GM20431 (cell line): ENCODE data around the gene PDIA5.

Experiments
- in situ Hi-C: fragments of 300-500 bp; cut with MseI, MboI; formaldehyde crosslinking; loops from one replicate; pipeline ENCODE4 v1.15.0; 2020; ENCODE audit warnings: low sequenced_read_pairs; ENCODE audit not compliant: unreplicated experiment

Gene PDIA5

GRCh38 chr3:123157598-123158287, 90.9 kb downstream of the PDIA5 start:
- in situ Hi-C loops: no loop called here

DNA sequence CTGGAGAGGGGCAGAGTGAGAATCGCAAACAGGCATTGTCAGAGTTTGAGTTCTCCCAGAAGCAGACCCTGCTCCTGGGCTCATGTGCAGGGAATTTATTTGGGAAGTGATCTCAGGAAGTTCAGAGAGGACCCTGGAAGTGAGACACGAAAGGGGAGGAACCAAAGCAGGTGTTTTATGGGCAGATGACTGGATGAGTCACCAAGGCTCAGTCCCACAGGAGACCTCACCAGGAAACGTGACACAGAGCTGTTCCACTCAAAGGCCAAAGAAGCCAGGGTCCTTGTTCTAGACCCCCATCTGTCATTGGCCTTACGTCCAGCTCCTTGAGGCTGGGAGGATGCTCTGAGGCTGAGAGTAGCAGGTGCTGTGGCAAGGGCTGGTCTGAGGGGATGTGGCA, 91.5 kb downstream of the PDIA5 start:
- in situ Hi-C loops: no loop called here

DNA sequence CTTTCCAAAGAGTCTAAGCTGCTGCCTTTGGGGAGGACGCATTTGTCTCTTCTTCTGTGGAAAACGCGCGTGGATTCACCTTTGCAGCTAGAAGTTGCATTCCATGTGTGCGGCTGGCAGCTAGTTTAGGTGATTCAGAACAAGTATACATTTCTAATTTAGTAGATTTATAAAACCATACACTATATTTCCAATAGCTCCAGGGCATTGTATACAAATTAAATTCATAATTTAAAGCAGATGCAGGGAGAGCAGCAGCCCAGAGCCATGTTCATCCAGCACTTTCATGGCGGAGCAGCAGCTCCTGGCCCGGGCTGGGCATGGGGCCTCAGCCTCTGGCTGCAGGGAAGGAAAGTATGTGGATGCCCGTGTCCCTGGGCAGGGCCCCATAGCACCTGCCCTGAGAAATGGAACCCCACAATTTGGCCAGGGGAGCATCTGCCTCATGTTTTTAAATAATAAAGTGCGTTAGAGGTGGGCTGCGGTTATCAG, 92.1 kb downstream of the PDIA5 start:
- in situ Hi-C loops: no loop called here

GRCh38 chr3:123159926-123160635, 93.3 kb downstream of the PDIA5 start:
- in situ Hi-C loops: no loop called here

GRCh38 chr3:123161167-123161566, 94.3 kb downstream of the PDIA5 start:
- in situ Hi-C loops: no loop called here

DNA sequence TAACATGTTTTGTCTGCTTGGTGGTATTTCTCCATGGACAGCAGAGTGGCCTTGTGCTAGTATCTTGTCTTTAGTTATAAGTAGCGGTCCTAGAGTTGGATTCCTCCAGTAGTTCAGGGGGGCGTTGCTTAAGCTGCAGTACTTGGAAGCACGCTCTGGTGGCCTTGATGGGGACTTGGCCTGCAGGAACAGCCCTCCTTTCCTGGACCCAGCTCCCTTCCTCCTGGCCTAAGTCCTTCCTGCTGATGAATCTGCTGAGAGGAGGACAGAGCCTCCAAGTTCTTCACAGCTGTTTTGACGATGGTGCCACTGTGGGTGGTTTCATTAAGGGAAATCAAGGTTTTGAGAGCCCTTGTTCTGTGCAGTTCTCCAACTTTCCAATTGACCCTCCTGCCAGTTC, 96.3 kb downstream of the PDIA5 start:
- in situ Hi-C loops: no loop called here

GRCh38 chr3:123165163-123165562, 98.3 kb downstream of the PDIA5 start:
- in situ Hi-C loops: no loop called here

GRCh38 chr3:123167686-123168085, 100.9 kb downstream of the PDIA5 start:
- in situ Hi-C loops: no loop called here

DNA sequence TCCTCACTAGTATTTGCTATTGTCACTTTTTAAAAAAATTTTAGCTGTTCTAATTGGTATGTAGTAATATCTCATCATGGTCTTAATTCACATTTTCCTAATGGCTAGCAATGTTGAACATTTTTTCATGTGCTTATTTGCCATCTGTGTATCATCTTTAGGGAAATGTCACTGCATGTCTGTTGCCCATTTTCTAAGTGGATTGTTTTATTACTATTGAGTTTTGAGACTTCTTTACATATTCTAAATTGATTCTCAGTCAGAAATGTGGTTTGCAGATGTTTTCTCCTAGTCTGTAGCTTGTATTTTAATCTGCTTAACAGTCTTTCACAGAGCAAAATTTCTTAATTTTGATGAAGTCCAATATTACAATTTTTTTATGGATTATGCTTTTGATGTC, 101.3 kb downstream of the PDIA5 start:
- in situ Hi-C loops: no loop called here

DNA sequence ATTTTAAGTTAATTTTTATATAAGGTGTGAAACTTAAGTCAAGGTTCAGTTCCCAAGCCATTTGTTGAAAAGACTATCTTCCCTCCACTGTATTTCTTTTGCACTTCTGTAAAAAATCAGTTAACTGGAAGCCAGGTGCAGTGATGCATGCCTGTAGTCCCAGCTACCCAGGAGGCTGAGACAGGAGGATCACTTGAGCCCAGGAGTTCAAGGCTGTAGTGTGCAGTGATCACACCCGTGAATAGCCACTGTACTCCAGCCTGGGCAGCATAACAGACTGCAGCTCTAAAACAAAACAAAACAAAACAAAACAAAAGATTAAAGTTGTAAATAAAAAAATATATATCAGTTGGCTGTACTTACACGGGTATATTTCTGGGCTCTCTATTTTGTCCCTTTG, 101.8 kb downstream of the PDIA5 start:
- in situ Hi-C loops: no loop called here

GRCh38 chr3:123169492-123169929, 102.7 kb downstream of the PDIA5 start:
- in situ Hi-C loops: no loop called here

DNA sequence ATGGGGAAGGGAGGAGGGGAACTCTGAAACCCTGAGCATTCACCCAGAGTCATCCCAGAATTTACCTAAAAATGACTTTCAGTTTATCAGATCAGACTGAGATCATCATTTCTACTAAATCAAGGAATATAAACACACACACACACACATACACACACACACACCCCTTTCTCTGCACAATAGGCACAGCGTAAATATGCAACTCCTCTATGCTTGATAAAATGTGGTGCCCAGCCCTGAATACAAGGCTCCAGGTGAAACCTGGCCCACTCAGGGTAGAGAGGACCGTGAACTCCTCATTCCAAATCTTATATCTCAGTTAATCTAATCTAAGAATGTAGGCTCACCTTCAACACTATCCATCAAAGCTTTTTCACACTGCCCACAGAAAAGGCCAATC, 103.1 kb downstream of the PDIA5 start:
- in situ Hi-C loops: no loop called here

DNA sequence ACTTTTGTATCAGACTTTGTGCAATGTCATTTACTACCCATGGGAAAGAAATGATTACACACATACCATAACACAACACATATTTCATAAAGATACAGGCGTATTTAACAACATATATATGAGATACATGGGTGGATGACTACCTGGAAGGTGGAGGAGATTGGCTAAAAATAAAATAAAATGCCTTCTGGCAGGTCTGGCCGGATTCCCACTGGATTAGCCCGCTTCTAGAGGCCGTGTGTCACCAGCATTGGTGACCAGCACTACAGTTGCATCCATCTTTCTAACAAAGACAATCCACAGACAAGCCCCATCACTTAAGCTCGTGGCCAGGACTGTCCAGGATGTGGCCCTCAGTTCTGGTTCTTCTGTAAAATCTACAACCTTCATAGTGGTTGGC, 114.0 kb downstream of the PDIA5 start:
- in situ Hi-C loops: no loop called here

- in situ Hi-C loops: no loop called here
Measured at GRCh38 chr3:123186695-123187094, 119.9 kb downstream of the PDIA5 start.

GRCh38 chr3:123188058-123188457, 121.2 kb downstream of the PDIA5 start:
- in situ Hi-C loops: no loop called here

DNA sequence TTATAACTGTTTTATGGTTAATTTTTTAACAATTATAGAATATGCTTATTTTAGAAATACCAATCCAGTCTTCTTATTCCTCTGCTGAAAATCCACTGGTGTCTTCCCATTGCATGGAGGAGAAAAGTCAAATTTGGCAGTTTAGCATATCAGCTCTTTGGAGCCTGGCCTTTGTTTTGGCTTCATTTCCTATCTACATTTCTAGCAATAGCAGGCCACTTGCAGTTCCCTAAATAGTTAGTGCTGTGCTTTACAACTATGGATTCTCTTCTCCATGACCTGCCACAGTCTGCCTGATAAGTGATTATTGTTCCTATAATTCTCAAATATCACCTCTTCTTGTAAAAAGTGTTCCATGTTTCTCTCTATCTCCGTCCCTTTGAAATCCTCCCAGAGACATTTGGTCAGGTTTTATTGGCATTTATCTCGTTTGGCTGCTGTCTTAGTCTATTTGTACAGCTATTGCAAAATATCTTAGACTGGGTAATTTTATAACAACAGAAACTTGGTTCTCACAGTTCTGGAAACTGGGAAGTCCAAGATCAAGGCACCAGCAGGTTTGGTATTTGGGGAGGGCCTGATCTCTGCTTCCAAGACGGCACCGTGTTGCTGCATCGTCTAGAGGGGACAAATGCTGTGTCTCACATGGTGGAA, 126.8 kb downstream of the PDIA5 start:
- in situ Hi-C loops: no loop called here

- in situ Hi-C loops: no loop called here
Measured at GRCh38 chr3:123194552-123194951, 127.7 kb downstream of the PDIA5 start.

DNA sequence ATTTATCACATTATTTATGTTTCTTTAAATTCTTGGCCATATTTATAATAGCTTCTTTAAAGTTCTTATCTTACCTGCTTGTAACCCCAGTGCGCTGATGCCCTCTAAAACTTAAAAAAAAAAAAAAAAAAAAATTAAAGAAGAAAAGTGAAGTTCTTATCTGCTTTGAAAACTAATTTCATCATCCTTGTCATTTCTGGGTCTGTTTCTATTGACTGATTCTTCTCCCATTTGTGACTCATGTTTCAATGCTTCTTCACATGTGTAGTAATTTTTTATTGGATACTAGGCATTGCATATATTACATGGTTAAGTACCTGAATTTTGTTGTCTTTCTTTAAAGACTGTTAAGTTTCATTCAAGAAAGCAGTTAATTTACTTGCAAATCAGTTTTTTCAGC, 131.5 kb downstream of the PDIA5 start:
- in situ Hi-C loops: no loop called here

DNA sequence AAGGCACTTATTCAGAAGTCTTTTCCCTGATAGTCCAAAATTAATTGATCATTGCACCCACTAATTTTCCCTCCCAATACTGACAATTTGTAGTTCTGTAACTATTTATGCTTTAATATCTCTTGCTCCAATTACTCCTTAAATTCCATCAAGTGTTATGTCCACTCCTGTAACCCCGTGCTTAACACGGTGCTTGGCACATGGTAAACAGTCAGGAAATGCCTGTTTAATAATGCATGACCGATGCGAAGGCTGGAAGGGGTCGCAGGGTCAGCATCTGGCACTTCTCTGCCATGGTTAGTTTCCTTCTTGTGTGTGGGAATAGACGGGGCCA, 134.4 kb downstream of the PDIA5 start:
- in situ Hi-C loops: no loop called here

GRCh38 chr3:123201557-123202427, 135.0 kb downstream of the PDIA5 start, which contains the start of gene SEC22A:
Gene SEC22A, plus strand, starts transcription at chr3:123201943. Its CDS starts 7,275 bp downstream, at chr3:123209218.
- in situ Hi-C loops: no loop called here
